T-helper 2 cell (primary cell): ENCODE data around the gene LRP2BP.
A peak's percentile ranks its signal among the peaks of the same experiment; 100 is the strongest.
"Not testable (repeated sequence)": the region's sequence is repeated elsewhere in the genome, so short reads cannot be mapped to it uniquely, and the experiment has no call there.

Source experiments
- DNase-seq, 5 experiments: peaks; one replicate each; pipeline versions ENCODE4 v3.0.0 to v3.0.0-alpha.2; 2012 to 2022

The LRP2BP gene

GRCh38 chr4:185324361-185324760 lies 71.4 kb downstream of the LRP2BP start:
- not testable (repeated sequence) for DNase-seq

- DNase-seq = no peak
These were observed 72.1 kb downstream of the LRP2BP start for GRCh38 chr4:185323606-185324005.

- no peak for DNase-seq
These were observed 72.9 kb downstream of the LRP2BP start for GRCh38 chr4:185322803-185323202.

- DNase-seq = peak in 1 of 5 experiments; percentile 53
These were observed 77.0 kb downstream of the LRP2BP start for GRCh38 chr4:185318679-185319078.

- DNase-seq = no peak
These were observed 77.8 kb downstream of the LRP2BP start for GRCh38 chr4:185317880-185318279.

GRCh38 chr4:185317462-185317861 lies 78.3 kb downstream of the LRP2BP start:
- DNase-seq = not testable (repeated sequence)
